Heart right ventricle (tissue), 16 donors: ENCODE results near the gene TRPM3. TPM values are rescaled to one million over a fixed set of nuclear protein-coding genes. Genes with fewer than 3 reads are reported as not detected.

ENCODE experiments used
- ATAC-seq, 8 donors: fragments of 200-7000 bp; cut with Tn5 transposase; one replicate each; pipeline ENCODE4 v1.9.1; 2020; ENCODE audit warnings: mild to moderate bottlenecking in 8 of 8, moderate library complexity in 8 of 8, moderate number of reproducible peaks in 1 of 8
- DNase-seq, 2 donors: peaks; one replicate each; pipeline ENCODE4 v3.0.0-alpha.2; 2020
- H3K27ac ChIP-seq, 10 donors: fragments of 200-600 bp; sonication (generic) in 2 of 10; one replicate each; pipeline versions ENCODE4 v1.5.0 to v1.8.0; 2020 to 2022; ENCODE audit warnings: mild to moderate bottlenecking in 3 of 10
- H3K27me3 ChIP-seq, 7 donors: fragments of 200-600 bp; one replicate each; pipeline ENCODE4 v1.8.0; 2021 to 2022; ENCODE audit warnings: mild to moderate bottlenecking in 2 of 7
- H3K36me3 ChIP-seq, 9 donors: fragments of 200-600 bp; sonication (generic) in 1 of 9; one replicate each; pipeline versions ENCODE4 v1.5.0 to v1.8.0; 2020 to 2022; ENCODE audit warnings: mild to moderate bottlenecking in 2 of 9
- H3K4me1 ChIP-seq, 9 donors: fragments of 200-600 bp; sonication (generic) in 1 of 9; one replicate each; pipeline versions ENCODE4 v1.5.0 to v1.8.0; 2020 to 2022; ENCODE audit warnings: mild to moderate bottlenecking in 4 of 9
- H3K4me3 ChIP-seq, 10 donors: fragments of 200-600 bp; sonication (generic) in 2 of 10; one replicate each; pipeline versions ENCODE4 v1.5.0 to v1.8.0; 2020 to 2022; ENCODE audit warnings: mild to moderate bottlenecking in 7 of 10, moderate library complexity in 2 of 10
- H3K9me3 ChIP-seq, 11 donors: fragments of 200-600 bp in 10 of 11; sonication (generic) in 2 of 11; one replicate each; pipeline versions ENCODE4 v1.5.0 to v1.8.0; 2013 to 2022; ENCODE audit warnings: mild to moderate bottlenecking in 2 of 11, control low read depth in 1 of 11, moderate library complexity in 1 of 11
- CTCF ChIP-seq, 9 donors: fragments of 200-600 bp; sonication (generic) in 2 of 9; IDR thresholded peaks; one replicate each; pipeline versions ENCODE4 v1.5.0 to v1.8.0; 2021 to 2022; ENCODE audit warnings: antibody characterized with exemption in 9 of 9, mild to moderate bottlenecking in 5 of 9, moderate library complexity in 1 of 9
- WGBS, 2 donors: extraction: QIAGEN DNeasy Blood & Tissue Kit; methylation state at CpG; one replicate each; pipeline ENCODE4 v1.1.7; 2013; ENCODE audit warnings: inconsistent platforms in 1 of 2; 5-methylcytosine and 5-hydroxymethylcytosine counted together
- intact Hi-C, 10 donors: fragments of 100-400 bp; cut with DNase I; formaldehyde crosslinking; loops; one replicate each; pipeline versions ENCODE4 v1.11.1 to v1.14.2; 2022
- polyA plus RNA-seq, 2 donors: library from polyadenylated mRNA; stranded (reverse); fragments of 200-250 nt; gene quantifications; one replicate each; pipeline ENCODE4 v1.2.3, GENCODE V29; 2013
- total RNA-seq, 10 donors: library from RNA; stranded (reverse); fragmentation: NEBNext Ultra II Directional in 3 of 10; extraction: Animal tissue kit (Norgen Biotek cat#: 25700) in 3 of 10; gene quantifications; one replicate each; pipeline versions ENCODE4 v1.2.1 to v1.2.4, GENCODE V29; 2021 to 2023
- donor health status: Arrhythmogenic right ventricular cardiomyopathy.
- donor health status: ischemic (EF 13 %, LVEDD 7.1; RV severe dilation, severe dysfunction).
- donor health status: healthy with polysubstance abuse.
- donor health status: DM: no; HTN: yes; CAD: no.
- donor health status: DM: no; HTN: no; CAD: no.
- donor health status: ischemic (EF 25% LVEDD 6.9; RV normal size, moderate dysfunction).
- donor health status: ischemic (EF 25% LVEDD 5.7; RV mildly dilated, moderate dysfunction).
- donor health status: healthy.
- donor health status: DM: yes; HTN: yes; CAD: no.
- donor health status: Ischemic cardiomyopathy.
- donor health status: ischemic (EF 35%, LVEDD 5.7; RV mildly dilated, moderate dysfunction).
- donor health status: nonischemic (EF 11% LVEDD 7.7; RV severe dilation, severe dysfunction).
- donor health status: DM: yes; HTN: yes; CAD: no.
- donor health status: PGD.
- donor health status: ischemic (EF 29% LVEDD 5.4; RV normal size, mild dysfunction).
- donor health status: nonischemic (EF 23%, LVEDD 6.1; RV moderate dilation, normal function).

Gene TRPM3
- total and polyA plus RNA-seq, 12 donors = 0.05 to 1.3 (median 0.16) TPM; not detected in 1

DNA sequence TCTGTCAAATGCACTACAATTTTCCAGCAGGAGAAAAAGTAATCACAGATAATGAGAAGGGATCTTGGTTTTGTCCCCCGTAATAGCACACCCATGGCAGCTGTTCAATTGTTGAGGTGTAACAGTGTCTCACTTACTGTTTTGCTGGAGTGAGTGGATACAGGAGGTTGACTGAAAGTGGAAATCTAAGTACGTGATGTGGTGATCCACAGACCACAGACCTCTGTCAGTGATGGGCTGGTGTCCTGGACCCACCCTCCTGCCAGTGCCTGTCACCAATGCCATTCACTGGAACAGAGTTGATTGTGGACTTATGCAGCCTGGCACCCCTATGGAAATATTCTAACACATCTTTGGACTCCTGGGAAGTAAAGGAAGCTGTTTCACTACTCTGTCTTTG, 261.7 kb downstream of the TRPM3 start:
- WGBS, 2 donors = 91 to 93% methylated on average over 2 of the region's 2 CpGs
- H3K4me1 ChIP-seq = no peaks in the 10 kb centered on the region
- H3K36me3 ChIP-seq = no peaks in the 10 kb centered on the region
- H3K4me3 ChIP-seq = no peak overlapping the region
- ATAC-seq = no peak
- no peak for TF ChIP-seq CTCF (IDR thresholded peaks at IDR 0.05)
- intact Hi-C loops = no loop called here
- DNase-seq = no peak
- H3K27me3 ChIP-seq = no peaks in the 10 kb centered on the region
- no peak overlapping the region for H3K27ac ChIP-seq
- no peaks in the 10 kb centered on the region for H3K9me3 ChIP-seq

DNA sequence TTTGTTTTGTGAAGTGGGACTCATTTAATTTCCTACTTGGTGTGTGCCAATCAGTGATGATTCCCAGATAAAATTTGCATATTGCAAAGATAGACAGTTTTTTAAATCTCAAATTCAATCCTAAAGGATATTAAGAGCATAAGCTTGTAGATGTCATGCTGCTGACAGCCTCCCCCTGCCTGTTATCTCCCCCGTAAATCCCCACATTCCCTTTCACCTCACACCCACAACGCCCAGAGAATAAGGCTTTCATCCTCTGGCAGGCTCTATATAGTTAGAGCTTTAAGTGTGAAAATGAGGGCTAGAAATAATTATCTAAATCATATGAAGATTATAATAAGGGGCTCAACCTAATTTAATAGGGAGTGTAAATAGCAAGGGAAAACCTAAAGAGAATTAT, 265.0 kb downstream of the TRPM3 start:
- 57 to 69% methylated on average over 2 of the region's 2 CpGs for WGBS, 2 donors
- Histone ChIP-seq H3K27me3 (no peaks in the 10 kb centered on the region), H3K27ac (no peak overlapping the region), H3K9me3 (no peaks in the 10 kb centered on the region), H3K4me1 (no peaks in the 10 kb centered on the region), H3K36me3 (no peaks in the 10 kb centered on the region), H3K4me3 (no peak overlapping the region)
- DNase-seq (no peak), ATAC-seq (no peak)
- intact Hi-C loops = no loop called here
- TF ChIP-seq CTCF (IDR thresholded peaks at IDR 0.05) = no peak

- Histone ChIP-seq H3K4me1 (no peaks in the 10 kb centered on the region), H3K36me3 (no peaks in the 10 kb centered on the region), H3K27me3 (no peaks in the 10 kb centered on the region), H3K4me3 (no peak overlapping the region), H3K27ac (no peak overlapping the region), H3K9me3 (peaks cover 0 to 6% (median 0%) of the 10 kb centered on the region in 11 donors)
- no peak for ATAC-seq
- no peak for TF ChIP-seq CTCF (IDR thresholded peaks at IDR 0.05)
- intact Hi-C loops = no loop called here
- DNase-seq = no peak
- 54 to 55% methylated on average over 1 of the region's 1 CpG for WGBS, 2 donors
Observed at GRCh38 chr9:70852711-70853240, 268.6 kb downstream of the TRPM3 start.

DNA sequence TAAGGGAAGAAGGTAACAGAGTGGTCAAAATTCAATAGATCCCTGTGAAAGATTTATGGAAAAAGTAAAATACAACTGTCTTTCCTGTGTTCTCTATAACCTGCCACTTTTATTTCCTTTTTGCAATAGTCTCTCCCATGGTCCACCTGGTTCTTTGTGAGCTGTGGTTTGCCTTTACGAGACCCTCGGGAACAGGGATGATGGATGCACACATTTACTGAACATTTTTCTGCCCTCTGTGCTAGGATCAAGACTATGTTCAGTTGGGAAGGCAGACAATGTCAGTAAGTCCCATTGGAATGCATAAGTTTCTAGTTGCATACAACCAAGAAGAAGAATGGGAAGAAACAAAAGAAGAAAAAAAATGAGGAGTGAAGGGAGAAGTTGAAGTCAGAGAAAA, 281.2 kb downstream of the TRPM3 start:
- 80 to 87% methylated on average over 2 of the region's 2 CpGs for WGBS, 2 donors
- H3K36me3 ChIP-seq = no peaks in the 10 kb centered on the region
- H3K4me3 ChIP-seq = no peak overlapping the region
- no peaks in the 10 kb centered on the region for H3K4me1 ChIP-seq
- no peak for TF ChIP-seq CTCF (IDR thresholded peaks at IDR 0.05)
- no peaks in the 10 kb centered on the region for H3K27me3 ChIP-seq
- ATAC-seq = no peak
- no peaks in the 10 kb centered on the region for H3K9me3 ChIP-seq
- H3K27ac ChIP-seq = no peak overlapping the region
- no peak for DNase-seq
- intact Hi-C loops = loop anchor here in 1 of 10 donors (10.0 kb wide), 1 partner anchor 135 kb away; no protein-coding TSS in a partner anchor
